ENCODE data around the gene CES2. TPM values are rescaled to one million over a fixed set of nuclear protein-coding genes. Genes with fewer than 3 reads are reported as not detected.

CES2 gene
- total RNA-seq, 6 experiments from 2014 or later = 35.1 to 42.3 (median 40.2) TPM

DNA sequence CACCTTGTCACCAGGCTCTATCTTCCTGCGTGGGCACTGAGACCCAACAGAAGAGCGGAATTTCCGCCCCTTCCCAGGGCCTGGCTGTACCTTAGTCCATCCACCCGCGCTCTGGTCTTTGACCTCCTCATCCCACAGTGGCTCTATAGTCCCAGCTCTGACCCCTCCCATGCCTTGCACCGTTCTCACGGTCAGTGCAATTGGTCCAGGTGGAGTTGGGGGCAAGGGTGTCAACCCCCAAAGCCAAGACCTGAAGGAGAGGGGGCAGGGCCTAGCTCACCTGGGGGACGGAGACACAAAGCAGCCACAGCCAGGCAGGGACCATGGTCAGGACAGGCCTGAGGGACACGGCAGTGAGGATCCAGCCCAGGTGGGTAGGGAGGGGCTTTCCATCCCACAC, 17.6 kb upstream of the CES2 start:
- Mint-ChIP-seq H3K27ac (no peak overlapping the region), H3K4me1 (ENCODE audit: low read depth) (no peaks in the 10 kb centered on the region), H3K4me3 (no peak overlapping the region), H3K9me3 (no peaks in the 10 kb centered on the region), H3K27me3 (ENCODE audit: insufficient read depth) (peaks cover 24% of the 10 kb centered on the region), H3K36me3 (ENCODE audit: low read depth) (no peaks in the 10 kb centered on the region)
- no peak for DNase-seq
- TF ChIP-seq CTCF (IDR thresholded peaks at IDR 0.05) = no peak

DNA sequence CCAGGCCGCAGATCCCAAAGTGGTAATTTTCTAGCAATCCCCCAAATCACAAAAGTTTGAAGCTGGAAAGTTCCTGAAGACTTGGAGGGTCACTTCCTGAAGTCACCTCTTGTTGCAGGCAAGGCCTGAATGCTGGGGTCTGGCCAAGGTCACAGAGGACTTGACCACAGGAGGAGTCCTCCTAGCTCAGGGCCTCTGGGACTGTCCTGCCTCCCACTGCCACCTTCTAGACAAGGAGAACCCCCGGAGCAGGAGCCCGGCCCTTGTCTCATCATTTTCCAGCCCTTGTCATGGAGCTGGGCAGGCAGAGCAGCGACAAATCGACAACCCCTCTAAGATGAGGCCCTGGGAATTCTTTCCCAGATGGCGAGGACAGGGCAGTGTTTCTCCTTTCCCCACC, 17.0 kb upstream of the CES2 start:
- TF ChIP-seq CTCF (IDR thresholded peaks at IDR 0.05) = no peak
- no peak for DNase-seq
- Mint-ChIP-seq H3K27ac (no peak overlapping the region), H3K4me1 (ENCODE audit: low read depth) (no peaks in the 10 kb centered on the region), H3K27me3 (ENCODE audit: insufficient read depth) (peaks cover 24% of the 10 kb centered on the region), H3K9me3 (no peaks in the 10 kb centered on the region), H3K36me3 (ENCODE audit: low read depth) (no peaks in the 10 kb centered on the region), H3K4me3 (no peak overlapping the region)

- no peaks in the 10 kb centered on the region for H3K9me3 Mint-ChIP-seq
- H3K4me1 Mint-ChIP-seq (ENCODE audit: low read depth) = no peaks in the 10 kb centered on the region
- no peak within 1 kb of the TSS for H3K4me3 Mint-ChIP-seq
- TF ChIP-seq CTCF (IDR thresholded peaks at IDR 0.05) = no peak
- H3K36me3 Mint-ChIP-seq (ENCODE audit: low read depth) = no peaks in the 10 kb centered on the region
- H3K27me3 Mint-ChIP-seq (ENCODE audit: insufficient read depth) = peaks cover 24% of the 10 kb centered on the region
- no peak for DNase-seq
- no peak within 1 kb of the TSS for H3K27ac Mint-ChIP-seq
Measured at GRCh38 chr16:66918803-66919568, 16.3 kb upstream of the CES2 start, which contains the start of gene CDH16. TSS of gene CDH16 (minus strand) at chr16:66918885. CDS start at chr16:66918065, 820 bp downstream.

DNA sequence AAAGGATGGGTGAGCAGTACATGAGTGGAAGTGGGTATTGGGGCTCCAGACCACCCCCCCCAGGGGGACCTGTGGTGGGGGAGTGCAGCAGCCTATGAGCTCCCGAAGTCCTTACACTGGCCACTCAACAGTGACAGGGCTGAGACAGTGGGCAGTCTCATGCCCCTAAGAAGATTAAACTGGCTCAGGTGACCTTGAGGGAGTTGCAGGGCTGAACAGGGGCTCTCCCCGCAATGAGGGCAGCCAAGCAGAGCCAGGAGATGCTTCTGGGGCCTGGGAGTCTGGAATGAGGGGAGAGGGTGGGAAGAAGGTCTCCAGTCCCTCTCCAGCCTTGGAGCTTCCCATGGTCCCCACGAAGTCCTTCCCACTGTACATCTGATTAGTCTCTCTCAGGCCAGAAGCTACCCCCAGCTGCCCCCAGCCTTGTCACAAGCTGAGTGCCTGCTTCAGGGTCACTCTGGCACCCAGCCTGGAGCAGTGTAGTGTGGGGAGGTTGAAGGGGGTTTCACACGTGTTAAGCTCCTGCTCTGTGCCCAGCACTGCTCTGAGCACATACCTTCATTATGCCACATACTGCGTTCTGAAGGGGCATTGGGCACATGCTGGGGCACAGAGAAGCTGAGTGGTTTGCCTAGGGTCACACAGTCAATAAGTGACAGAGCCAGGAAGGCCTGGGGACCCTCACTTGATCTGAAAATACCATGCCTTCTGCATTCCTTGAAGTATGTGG, 15.6 kb upstream of the CES2 start:
- no peak for DNase-seq
- Mint-ChIP-seq H3K36me3 (ENCODE audit: low read depth) (no peaks in the 10 kb centered on the region), H3K4me1 (ENCODE audit: low read depth) (no peaks in the 10 kb centered on the region), H3K27ac (no peak overlapping the region), H3K4me3 (no peak overlapping the region), H3K9me3 (no peaks in the 10 kb centered on the region), H3K27me3 (ENCODE audit: insufficient read depth) (peaks cover 24% of the 10 kb centered on the region)
- TF ChIP-seq CTCF (IDR thresholded peaks at IDR 0.05) = no peak

- Mint-ChIP-seq H3K9me3 (no peaks in the 10 kb centered on the region), H3K4me1 (ENCODE audit: low read depth) (peaks cover under 1% of the 10 kb centered on the region; the same call in 1 of the 2 replicates), H3K4me3 (no peak overlapping the region), H3K36me3 (ENCODE audit: low read depth) (no peaks in the 10 kb centered on the region), H3K27me3 (ENCODE audit: insufficient read depth) (peaks cover 22% of the 10 kb centered on the region), H3K27ac (no peak overlapping the region)
- no peak for TF ChIP-seq CTCF (IDR thresholded peaks at IDR 0.05)
- DNase-seq = no peak
Measured at GRCh38 chr16:66920299-66920590, 15.1 kb upstream of the CES2 start.

Data from HFFc6 (cell line).